ENCODE measurements around the gene CYSTM1. TPM values are rescaled to one million over a fixed set of nuclear protein-coding genes. Genes with fewer than 3 reads are reported as not detected.

CYSTM1 gene
- total and polyA plus RNA-seq, 7 donors: 193 to 601 (median 297) TPM

DNA sequence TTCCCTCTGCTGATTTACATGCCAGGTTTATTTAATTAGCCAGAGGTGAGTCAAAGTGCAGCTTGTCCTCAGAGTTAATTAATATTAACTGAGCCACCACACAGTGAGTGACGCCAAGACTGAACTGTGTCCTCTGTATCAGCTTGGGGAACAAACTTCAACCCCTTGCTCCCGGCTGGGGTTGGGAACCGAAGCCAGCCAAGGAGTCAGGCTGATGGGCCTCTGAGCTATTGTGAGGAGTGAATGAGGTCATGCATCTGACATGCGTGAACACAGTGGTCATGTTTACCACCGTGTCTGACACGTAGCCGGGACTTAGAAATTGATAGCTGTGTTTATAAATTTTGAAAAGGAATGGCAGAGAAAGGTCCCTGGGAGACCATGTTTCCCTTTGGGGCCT, 32.1 kb upstream of the CYSTM1 start:
- intact Hi-C loops (cut with DNase I): loop anchor here in 1 of 2 donors (5.0 kb wide), 1 partner anchor 356 kb away; no protein-coding TSS in a partner anchor
- ATAC-seq (no peak), DNase-seq (no peak)
- Histone ChIP-seq H3K9me3 (no peaks in the 10 kb centered on the region), H3K4me3 (no peak overlapping the region), H3K36me3 (ENCODE audit: insufficient read depth in 1 of 2, low read depth in 1 of 2) (no peaks in the 10 kb centered on the region), H3K27ac (no peak overlapping the region), H3K4me1 (peaks cover 21% of the 10 kb centered on the region), H3K27me3 (ENCODE audit: insufficient read depth in 3 of 3, low read length in 2 of 3) (no peaks in the 10 kb centered on the region)
- WGBS, 3 donors: 70 to 83% (median 82%) methylated on average over 7 of the region's 7 CpGs
- TF ChIP-seq, protein P1, sequence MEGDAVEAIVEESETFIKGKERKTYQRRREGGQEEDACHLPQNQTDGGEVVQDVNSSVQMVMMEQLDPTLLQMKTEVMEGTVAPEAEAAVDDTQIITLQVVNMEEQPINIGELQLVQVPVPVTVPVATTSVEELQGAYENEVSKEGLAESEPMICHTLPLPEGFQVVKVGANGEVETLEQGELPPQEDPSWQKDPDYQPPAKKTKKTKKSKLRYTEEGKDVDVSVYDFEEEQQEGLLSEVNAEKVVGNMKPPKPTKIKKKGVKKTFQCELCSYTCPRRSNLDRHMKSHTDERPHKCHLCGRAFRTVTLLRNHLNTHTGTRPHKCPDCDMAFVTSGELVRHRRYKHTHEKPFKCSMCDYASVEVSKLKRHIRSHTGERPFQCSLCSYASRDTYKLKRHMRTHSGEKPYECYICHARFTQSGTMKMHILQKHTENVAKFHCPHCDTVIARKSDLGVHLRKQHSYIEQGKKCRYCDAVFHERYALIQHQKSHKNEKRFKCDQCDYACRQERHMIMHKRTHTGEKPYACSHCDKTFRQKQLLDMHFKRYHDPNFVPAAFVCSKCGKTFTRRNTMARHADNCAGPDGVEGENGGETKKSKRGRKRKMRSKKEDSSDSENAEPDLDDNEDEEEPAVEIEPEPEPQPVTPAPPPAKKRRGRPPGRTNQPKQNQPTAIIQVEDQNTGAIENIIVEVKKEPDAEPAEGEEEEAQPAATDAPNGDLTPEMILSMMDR (IDR thresholded peaks at IDR 0.05): no peak

DNA sequence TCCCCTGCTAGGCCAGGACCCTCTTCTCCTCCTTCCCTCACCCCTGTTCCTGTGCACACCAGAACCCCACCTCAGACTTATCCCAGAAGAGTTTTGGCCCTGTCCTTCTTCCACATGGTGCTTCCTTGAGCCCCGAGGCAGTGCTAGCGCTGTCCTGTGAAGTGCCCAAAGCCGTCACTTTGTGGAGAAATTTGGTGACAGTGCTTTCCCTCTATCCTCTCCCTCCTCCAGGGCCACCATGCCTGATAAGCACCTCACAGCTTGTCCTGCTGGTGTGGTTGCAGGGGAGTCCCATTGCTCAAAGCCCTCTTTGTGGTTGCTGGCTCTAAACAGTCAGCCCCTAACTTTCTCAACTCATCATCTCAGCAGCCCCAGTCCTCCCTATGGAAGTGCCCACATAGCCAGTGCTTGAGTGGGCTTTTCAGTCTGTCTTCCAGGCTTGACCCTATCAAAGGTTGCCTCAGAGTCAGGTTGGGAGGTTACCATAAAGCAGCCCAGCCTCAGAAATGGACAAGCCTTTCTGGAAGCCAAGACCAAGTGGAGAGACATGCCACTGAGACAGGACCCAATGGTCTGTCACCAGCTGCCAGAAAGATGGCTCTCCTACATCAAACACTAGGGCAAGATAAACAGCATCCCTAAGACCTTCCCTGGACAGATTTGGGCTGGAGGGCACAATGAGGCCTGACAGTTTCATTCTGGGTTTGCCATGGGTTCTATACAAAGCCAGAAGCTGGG, 31.3 kb upstream of the CYSTM1 start:
- 94 to 95% (median 94%) methylated on average over 3 of the region's 3 CpGs for WGBS, 3 donors
- intact Hi-C loops (cut with DNase I): loop anchor here in 1 of 2 donors (5.0 kb wide), 1 partner anchor 356 kb away; no protein-coding TSS in a partner anchor
- no peaks in the 10 kb centered on the region for H3K27me3 ChIP-seq (ENCODE audit: insufficient read depth in 3 of 3, low read length in 2 of 3)
- peaks cover 21% of the 10 kb centered on the region for H3K4me1 ChIP-seq
- DNase-seq (no peak), ATAC-seq (no peak)
- H3K27ac ChIP-seq: no peak overlapping the region
- no peaks in the 10 kb centered on the region for H3K9me3 ChIP-seq
- TF ChIP-seq, protein P1 (IDR thresholded peaks at IDR 0.05): no peak
- no peaks in the 10 kb centered on the region for H3K36me3 ChIP-seq (ENCODE audit: insufficient read depth in 1 of 2, low read depth in 1 of 2)
- H3K4me3 ChIP-seq: no peak overlapping the region

- Histone ChIP-seq H3K9me3 (no peaks in the 10 kb centered on the region), H3K27ac (no peak overlapping the region), H3K4me3 (peak overlapping the region; percentile 66), H3K4me1 (peaks cover 21% of the 10 kb centered on the region), H3K36me3 (ENCODE audit: insufficient read depth in 1 of 2, low read depth in 1 of 2) (no peaks in the 10 kb centered on the region), H3K27me3 (ENCODE audit: insufficient read depth in 3 of 3, low read length in 2 of 3) (no peaks in the 10 kb centered on the region)
- intact Hi-C loops (cut with DNase I): loop anchor here (5.0 kb wide), 2 partner anchors 33 to 358 kb away; partner anchors contain the start of gene PURA (in 2 of the 2)
- DNase-seq (no peak), ATAC-seq (no peak)
- 79 to 84% (median 82%) methylated on average over 3 of the region's 3 CpGs for WGBS, 3 donors
- TF ChIP-seq, protein P1 (IDR thresholded peaks at IDR 0.05): no peak
Observed at GRCh38 chr5:140145256-140145655, 29.7 kb upstream of the CYSTM1 start.

DNA sequence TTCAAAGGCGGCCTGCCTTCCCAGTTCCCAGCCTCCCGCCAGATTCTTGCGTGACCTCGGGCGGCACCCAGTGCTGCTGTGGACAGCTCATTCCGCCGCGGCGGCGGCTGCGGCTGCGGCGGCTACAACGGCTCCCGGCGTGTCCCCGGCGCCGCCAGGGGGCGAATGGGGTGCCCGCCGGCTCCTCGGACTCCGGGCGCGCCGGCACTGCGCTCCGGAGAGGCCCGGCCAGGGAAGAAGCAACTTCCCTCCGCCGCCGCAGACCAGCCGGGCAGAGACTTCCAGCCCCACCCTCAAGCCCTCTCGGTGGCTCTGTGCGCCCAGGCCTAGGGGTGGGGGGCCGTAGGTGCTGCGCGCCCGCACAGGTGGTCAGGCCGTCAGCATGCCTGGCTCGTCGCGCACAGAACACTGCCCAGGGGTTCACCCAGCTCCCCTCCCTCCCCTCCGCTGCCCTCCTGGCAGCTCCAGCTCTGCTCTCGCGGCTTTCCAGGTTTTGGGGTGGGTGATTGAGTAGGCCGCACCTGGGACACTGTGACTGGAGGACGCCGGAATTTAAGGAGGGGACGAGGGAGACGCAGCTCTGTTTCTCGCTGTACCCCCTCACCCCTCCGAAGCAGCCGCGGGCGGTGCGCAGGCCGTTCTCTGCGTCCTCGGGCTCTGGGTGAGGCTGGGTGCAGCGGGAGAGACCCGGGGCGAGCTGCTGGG, 29.0 kb upstream of the CYSTM1 start:
- peaks cover 16% of the 10 kb centered on the region for H3K4me1 ChIP-seq
- TF ChIP-seq, protein P1 (IDR thresholded peaks at IDR 0.05): peak; percentile 81
- H3K27me3 ChIP-seq (ENCODE audit: insufficient read depth in 3 of 3, low read length in 2 of 3): no peaks in the 10 kb centered on the region
- no peak overlapping the region for H3K27ac ChIP-seq
- 10 to 11% (median 10%) methylated on average over 60 to 64 of the region's 64 CpGs for WGBS, 3 donors
- peak overlapping the region; percentile 66 for H3K4me3 ChIP-seq
- DNase-seq (peak; percentile 82 to 90), ATAC-seq (peak; percentile 94 to 97 (median 94))
- intact Hi-C loops (cut with DNase I): loop anchor here (5.0 kb wide), 2 partner anchors 34 to 359 kb away; partner anchors contain the start of gene PURA (in 2 of the 2)
- H3K9me3 ChIP-seq: no peaks in the 10 kb centered on the region
- H3K36me3 ChIP-seq (ENCODE audit: insufficient read depth in 1 of 2, low read depth in 1 of 2): no peaks in the 10 kb centered on the region
